Measurements from ENCODE around the gene RNF150. TPM values are rescaled to one million over a fixed set of nuclear protein-coding genes. Genes with fewer than 3 reads are reported as not detected.

RNF150 gene
- total RNA-seq, 1 experiment from 2014 or later = 2.7 TPM

GRCh38 chr4:140971077-140971792 lies 162.0 kb downstream of the RNF150 start:
- no TSS peak for BruUV-seq (replicated peaks)
- ChIA-PET POLR2A (ENCODE audit: low non-redundant PET) (no interaction called here), CTCF (no interaction called here)
- Histone ChIP-seq H3K4me1 (ENCODE audit: insufficient read depth, low read length, poor library complexity, severe bottlenecking) (no peaks in the 10 kb centered on the region), H3K27me3 (replicated peaks; ENCODE audit: insufficient read depth, low read depth, low read length, poor library complexity) (no peaks in the 10 kb centered on the region), H3K9me3 (ENCODE audit: low read depth, low read length, poor library complexity, severe bottlenecking) (no peaks in the 10 kb centered on the region), H3K4me3 (ENCODE audit: low read depth, low read length, poor library complexity, severe bottlenecking) (no peak overlapping the region), H3K36me3 (ENCODE audit: insufficient read depth, low read length, poor library complexity, severe bottlenecking) (no peaks in the 10 kb centered on the region), H3K27ac (ENCODE audit: low read depth, low read length, poor library complexity, severe bottlenecking) (no peak overlapping the region)
- no peak for DNase-seq (ENCODE audit: low spot score)
- TF ChIP-seq EZH2 (IDR thresholded peaks at IDR 0.05; ENCODE audit: borderline replicate concordance, low read depth, low read length, poor library complexity, severe bottlenecking) = no peak
- TF ChIP-seq CTCF (conservative IDR thresholded peaks at IDR 0.05; ENCODE audit: low read depth, low read length) = no peak
- intact Hi-C loops (cut with micrococcal nuclease; ENCODE audit: unreplicated experiment) = no loop called here

GRCh38 chr4:140969296-140969695 lies 164.0 kb downstream of the RNF150 start:
- POLR2A ChIA-PET (ENCODE audit: low non-redundant PET) = no interaction called here
- intact Hi-C loops (cut with micrococcal nuclease; ENCODE audit: unreplicated experiment) = no loop called here
- DNase-seq (ENCODE audit: low spot score) = no peak
- H3K36me3 ChIP-seq (ENCODE audit: insufficient read depth, low read length, poor library complexity, severe bottlenecking) = no peaks in the 10 kb centered on the region
- no peak overlapping the region for H3K4me3 ChIP-seq (ENCODE audit: low read depth, low read length, poor library complexity, severe bottlenecking)
- H3K4me1 ChIP-seq (ENCODE audit: insufficient read depth, low read length, poor library complexity, severe bottlenecking) = no peaks in the 10 kb centered on the region
- H3K27me3 ChIP-seq (replicated peaks; ENCODE audit: insufficient read depth, low read depth, low read length, poor library complexity) = no peaks in the 10 kb centered on the region
- TF ChIP-seq EZH2 (IDR thresholded peaks at IDR 0.05; ENCODE audit: borderline replicate concordance, low read depth, low read length, poor library complexity, severe bottlenecking) (no peak), CTCF (conservative IDR thresholded peaks at IDR 0.05; ENCODE audit: low read depth, low read length) (no peak)
- no TSS peak for BruUV-seq (replicated peaks)
- CTCF ChIA-PET = no interaction called here
- H3K9me3 ChIP-seq (ENCODE audit: low read depth, low read length, poor library complexity, severe bottlenecking) = no peaks in the 10 kb centered on the region
- no peak overlapping the region for H3K27ac ChIP-seq (ENCODE audit: low read depth, low read length, poor library complexity, severe bottlenecking)

GRCh38 chr4:140968371-140968770 lies 164.9 kb downstream of the RNF150 start:
- H3K36me3 ChIP-seq (ENCODE audit: insufficient read depth, low read length, poor library complexity, severe bottlenecking) = no peaks in the 10 kb centered on the region
- ChIA-PET CTCF (no interaction called here), POLR2A (ENCODE audit: low non-redundant PET) (interaction anchor here (0.6 kb wide), 1 partner anchor 378 kb away, joined by 3 read pairs; no protein-coding TSS in a partner anchor)
- no peak for DNase-seq (ENCODE audit: low spot score)
- H3K27me3 ChIP-seq (replicated peaks; ENCODE audit: insufficient read depth, low read depth, low read length, poor library complexity) = no peaks in the 10 kb centered on the region
- BruUV-seq (replicated peaks) = no TSS peak
- H3K4me1 ChIP-seq (ENCODE audit: insufficient read depth, low read length, poor library complexity, severe bottlenecking) = no peaks in the 10 kb centered on the region
- intact Hi-C loops (cut with micrococcal nuclease; ENCODE audit: unreplicated experiment) = no loop called here
- H3K4me3 ChIP-seq (ENCODE audit: low read depth, low read length, poor library complexity, severe bottlenecking) = no peak overlapping the region
- H3K9me3 ChIP-seq (ENCODE audit: low read depth, low read length, poor library complexity, severe bottlenecking) = no peaks in the 10 kb centered on the region
- TF ChIP-seq CTCF (conservative IDR thresholded peaks at IDR 0.05; ENCODE audit: low read depth, low read length) (no peak), EZH2 (IDR thresholded peaks at IDR 0.05; ENCODE audit: borderline replicate concordance, low read depth, low read length, poor library complexity, severe bottlenecking) (no peak)
- no peak overlapping the region for H3K27ac ChIP-seq (ENCODE audit: low read depth, low read length, poor library complexity, severe bottlenecking)

Data from A673 (cell line).